Spleen (tissue), 11 donors: ENCODE data around the gene CLIP2. TPM values are rescaled to one million over a fixed set of nuclear protein-coding genes. Genes with fewer than 3 reads are reported as not detected.

Source experiments
- DNase-seq: peaks from one replicate; pipeline ENCODE4 v3.0.0-alpha.2; 2020
- H3K27ac ChIP-seq, 8 donors: fragments of 200-600 bp; sonication (generic) in 7 of 8; 1 replicate in 4 of 8; 2 replicates in 4 of 8; pipeline versions ENCODE4 v1.5.0 to v1.8.0; 2016 to 2021; ENCODE audit warnings: inconsistent platforms in 4 of 8, mild to moderate bottlenecking in 4 of 8, moderate library complexity in 1 of 8
- H3K27me3 ChIP-seq, 7 donors: fragments of 200-600 bp; sonication (generic) in 6 of 7; replicated peaks in 1 of 7; 1 replicate in 4 of 7; 2 replicates in 3 of 7; pipeline versions ENCODE4 v1.5.0 to v1.8.0; 2016 to 2021; ENCODE audit warnings: inconsistent platforms in 3 of 7, mild to moderate bottlenecking in 1 of 7
- H3K36me3 ChIP-seq, 6 donors: fragments of 200-600 bp; sonication (generic) in 5 of 6; 1 replicate in 4 of 6; 2 replicates in 2 of 6; pipeline versions ENCODE4 v1.5.0 to v1.8.0; 2016 to 2021; ENCODE audit warnings: inconsistent platforms in 2 of 6
- H3K4me1 ChIP-seq, 6 donors: fragments of 200-600 bp; sonication (generic) in 5 of 6; 1 replicate in 3 of 6; 2 replicates in 3 of 6; pipeline versions ENCODE4 v1.5.0 to v1.8.0; 2016 to 2021; ENCODE audit warnings: inconsistent platforms in 3 of 6
- H3K4me3 ChIP-seq, 8 donors: fragments of 200-600 bp; sonication (generic) in 7 of 8; 1 replicate in 4 of 8; 2 replicates in 4 of 8; pipeline versions ENCODE4 v1.5.0 to v1.8.0; 2016 to 2021; ENCODE audit warnings: inconsistent platforms in 4 of 8, mild to moderate bottlenecking in 4 of 8, moderate library complexity in 2 of 8
- H3K9me3 ChIP-seq, 8 donors: fragments of 200-600 bp; sonication (generic) in 7 of 8; 1 replicate in 4 of 8; 2 replicates in 4 of 8; pipeline versions ENCODE4 v1.5.0 to v1.8.0; 2016 to 2021; ENCODE audit warnings: inconsistent platforms in 4 of 8
- CTCF ChIP-seq, 11 experiments: fragments of 200-600 bp in 7 of 11; fragments of 450-650 bp in 4 of 11; sonication (generic) in 4 of 11; IDR thresholded peaks in 8 of 11; conservative IDR thresholded peaks in 3 of 11; 1 replicate in 7 of 11; 2 replicates in 4 of 11; pipeline versions ENCODE4 v1.4.0 to v1.8.0; 2016 to 2021; ENCODE audit warnings: antibody characterized with exemption in 11 of 11, inconsistent platforms in 4 of 11, mild to moderate bottlenecking in 1 of 11
- POLR2A ChIP-seq, 3 donors: fragments of 450-650 bp; IDR thresholded peaks; one replicate each; pipeline ENCODE4 v1.5.1; 2017; ENCODE audit warnings: antibody characterized with exemption in 3 of 3, mild to moderate bottlenecking in 1 of 3
- POLR2AphosphoS5 ChIP-seq, 3 donors: sonication (generic); formaldehyde crosslinking; IDR thresholded peaks; one replicate each; pipeline ENCODE4 v1.5.1; 2017; ENCODE audit warnings: antibody characterized with exemption in 3 of 3
- WGBS, 5 donors: extraction: QIAGEN DNeasy Blood & Tissue Kit in 3 of 5; methylation state at CpG; one replicate each; pipeline versions ENCODE4 v1.1.5 to v1.1.7; 2013 to 2018; 5-methylcytosine and 5-hydroxymethylcytosine counted together
- intact Hi-C: fragments of 100-400 bp; cut with DNase I; formaldehyde crosslinking; loops from one replicate; pipeline ENCODE4 v1.15.0; 2023; ENCODE audit warnings: low total_unique reads
- polyA plus RNA-seq, 3 donors: library from polyadenylated mRNA; stranded (reverse); fragments of 200-250 nt; gene quantifications; one replicate each; pipeline ENCODE4 v1.2.1, GENCODE V29; 2013
- total RNA-seq, 7 donors: library from RNA; depleted of rRNA in 3 of 7; stranded (reverse); fragments of >200 nt in 3 of 7; fragmentation: NEBNext Ultra II Directional in 4 of 7; extraction: Animal tissue kit (Norgen Biotek cat#: 25700) in 4 of 7; gene quantifications; one replicate each; pipeline versions ENCODE4 v1.1.0 to v1.2.1, GENCODE V29; 2016 to 2021
- donor health status: healthy with polysubstance abuse.
- donor health status: DM: no; HTN: no; CAD: no; lungs with moderate emphysema.
- donor health status: DM: no; HTN: no; CAD: no.
- donor health status: Bipolar disorder and iron deficiency.
- donor health status: healthy.
- donor health status: DM: no; HTN: no; CAD: no.
- donor health status: DM: yes; HTN: yes; CAD: no.

CLIP2 gene
- total and polyA plus RNA-seq, 10 donors, result 2.7 to 18.6 (median 16.9) TPM

GRCh38 chr7:74267756-74268565 lies 21.2 kb upstream of the CLIP2 start:
- H3K27me3 ChIP-seq, result no peaks in the 10 kb centered on the region
- H3K4me3 ChIP-seq, result no peak overlapping the region
- intact Hi-C loops, result no loop called here
- no peak overlapping the region for H3K27ac ChIP-seq
- WGBS, 5 donors, result 75 to 83% (median 78%) methylated on average over 13 of the region's 13 CpGs
- TF ChIP-seq POLR2AphosphoS5 (IDR thresholded peaks at IDR 0.05), result no peak
- no peak for TF ChIP-seq POLR2A (IDR thresholded peaks at IDR 0.05)
- TF ChIP-seq CTCF (IDR thresholded peaks at IDR 0.05 in 8 of 11, conservative IDR thresholded peaks at IDR 0.05 in 3 of 11), result no peak
- no peak for DNase-seq
- H3K4me1 ChIP-seq, result peaks cover 12 to 56% (median 34%) of the 10 kb centered on the region in 6 donors
- no peaks in the 10 kb centered on the region for H3K9me3 ChIP-seq
- H3K36me3 ChIP-seq, result no peaks in the 10 kb centered on the region

DNA sequence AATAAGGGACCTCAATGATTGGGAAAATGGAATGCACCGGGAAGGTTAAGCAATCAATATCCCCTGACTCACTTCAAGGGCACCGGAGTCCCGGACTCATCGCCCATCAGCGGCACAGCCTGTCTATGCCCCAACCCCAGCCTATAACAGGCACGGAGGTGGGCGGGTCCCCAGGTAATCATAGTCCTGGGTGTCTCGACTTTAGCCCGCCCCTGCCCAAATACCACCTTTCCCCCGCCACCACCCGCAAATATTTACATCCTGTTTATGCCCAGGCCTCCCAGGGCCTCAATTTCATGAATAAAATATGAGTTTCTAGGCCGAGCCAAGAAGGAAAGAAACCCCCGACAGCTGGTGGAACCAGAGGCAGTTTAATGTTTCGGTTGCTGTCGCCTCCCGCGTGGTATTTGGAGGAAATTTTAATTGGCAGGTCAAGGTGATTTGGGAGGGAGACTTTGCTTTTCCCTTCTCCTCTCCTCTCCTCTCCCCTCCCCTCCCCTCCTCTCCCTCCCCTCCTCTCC lies 19.4 kb upstream of the CLIP2 start:
- Histone ChIP-seq H3K9me3 (no peaks in the 10 kb centered on the region), H3K4me3 (peak overlapping the region; percentile 41 to 84 (median 57)), H3K4me1 (peaks cover 12 to 71% (median 45%) of the 10 kb centered on the region in 6 donors), H3K27me3 (no peaks in the 10 kb centered on the region), H3K27ac (peak overlapping the region in 4 of 8 donors; percentile 46 to 72 (median 60)), H3K36me3 (no peaks in the 10 kb centered on the region)
- no peak for TF ChIP-seq POLR2A (IDR thresholded peaks at IDR 0.05)
- TF ChIP-seq CTCF (IDR thresholded peaks at IDR 0.05 in 8 of 11, conservative IDR thresholded peaks at IDR 0.05 in 3 of 11), result no peak
- no peak for TF ChIP-seq POLR2AphosphoS5 (IDR thresholded peaks at IDR 0.05)
- WGBS, 5 donors, result 0 to 1% (median 1%) methylated on average over 17 of the region's 17 CpGs
- peak; percentile 85 for DNase-seq
- intact Hi-C loops, result no loop called here

DNA sequence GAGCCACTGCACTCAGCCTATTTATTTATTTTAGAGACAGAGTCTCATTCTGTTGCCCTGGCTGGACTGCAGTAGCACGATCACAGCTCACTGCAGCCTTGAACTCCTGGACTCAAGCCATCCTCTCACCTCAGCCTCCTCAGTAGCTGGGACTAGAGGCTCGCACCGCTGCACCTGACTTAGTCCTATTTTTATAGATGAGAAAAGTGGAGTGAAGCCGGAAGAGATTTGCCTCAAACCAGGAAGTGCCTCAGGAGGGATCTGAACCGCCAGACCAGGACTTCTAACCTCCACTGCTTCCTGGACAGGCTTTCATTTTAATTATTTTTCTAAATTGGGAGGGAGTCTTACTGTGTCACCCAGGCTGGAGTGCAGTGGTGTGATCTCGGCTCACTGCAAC lies 17.5 kb upstream of the CLIP2 start:
- H3K36me3 ChIP-seq, result no peaks in the 10 kb centered on the region
- 15 to 24% (median 19%) methylated on average over 6 of the region's 6 CpGs for WGBS, 5 donors
- peak overlapping the region; percentile 40 to 86 (median 77) for H3K27ac ChIP-seq
- H3K27me3 ChIP-seq, result no peaks in the 10 kb centered on the region
- peak overlapping the region in 2 of 8 donors; percentile 1 to 41 for H3K4me3 ChIP-seq
- no peak for DNase-seq
- TF ChIP-seq CTCF (IDR thresholded peaks at IDR 0.05 in 8 of 11, conservative IDR thresholded peaks at IDR 0.05 in 3 of 11) (no peak), POLR2A (IDR thresholded peaks at IDR 0.05) (no peak), POLR2AphosphoS5 (IDR thresholded peaks at IDR 0.05) (no peak)
- intact Hi-C loops, result no loop called here
- peaks cover 12 to 58% (median 43%) of the 10 kb centered on the region in 6 donors for H3K4me1 ChIP-seq
- H3K9me3 ChIP-seq, result no peaks in the 10 kb centered on the region
